SK-N-SH (cell line): ENCODE data around the gene LCNL1. TPM values are rescaled to one million over a fixed set of nuclear protein-coding genes. Genes with fewer than 3 reads are reported as not detected.

ENCODE experiments used
- CTCF ChIA-PET: fragments of 300-600, 350-600 bp; formaldehyde crosslinking; extraction: SDS; loops from one replicate; lab custom pipeline; 2021; lab: Yijun Ruan, JAX
- POLR2A ChIA-PET: fragments of 350-600 bp; sonication (Branson Sonifier 250); formaldehyde crosslinking; extraction: SDS; loops from one replicate; lab custom pipeline; 2020; ENCODE audit warnings: antibody characterized with exemption, inconsistent platforms; lab: Yijun Ruan, JAX
- DNase-seq: peaks from one replicate; pipeline ENCODE4 v3.0.0; 2012
- H2AFZ ChIP-seq: fragments of 200-600 bp; sonication (generic); 2 replicates; pipeline ENCODE4 v1.8.1; 2016; ENCODE audit warnings: antibody characterized with exemption, mild to moderate bottlenecking, low read depth
- H3F3A ChIP-seq: fragments of 200-600 bp; sonication (generic); replicated peaks from 2 replicates; pipeline ENCODE3; 2016; ENCODE audit warnings: antibody characterized with exemption, mild to moderate bottlenecking; ENCODE audit not compliant: insufficient read depth
- H3K27ac ChIP-seq, 2 experiments: fragments of 200-500 bp in 1 of 2; fragments of 200-600 bp in 1 of 2; sonication (Bioruptor generic) in 1 of 2; sonication (generic), shearing (Covaris generic) in 1 of 2; 2 replicates each; pipeline versions ENCODE4 v1.5.1 to v1.6.1; 2014 to 2016; ENCODE audit warnings: low read depth in 2 of 2, inconsistent platforms in 1 of 2, low read length in 1 of 2, mild to moderate bottlenecking in 1 of 2, mixed read lengths in 1 of 2
- H3K27me3 ChIP-seq: fragments of 200-600 bp; sonication (generic), shearing (Covaris generic); 2 replicates; pipeline ENCODE4 v1.6.1; 2016; ENCODE audit warnings: mixed run types; ENCODE audit not compliant: insufficient read depth
- H3K36me3 ChIP-seq, 2 experiments: fragments of 200-500 bp in 1 of 2; fragments of 200-600 bp in 1 of 2; sonication (Bioruptor generic) in 1 of 2; sonication (generic) in 1 of 2; replicated peaks in 1 of 2; 2 replicates each; pipeline versions ENCODE3 to v1.5.1; 2014 to 2016; ENCODE audit warnings: low read length in 1 of 2, mild to moderate bottlenecking in 1 of 2; ENCODE audit not compliant: insufficient read depth in 2 of 2, control insufficient read depth in 1 of 2
- H3K4me1 ChIP-seq, 2 experiments: fragments of 200-500 bp in 1 of 2; fragments of 200-600 bp in 1 of 2; sonication (Bioruptor generic) in 1 of 2; sonication (generic), shearing (Covaris generic) in 1 of 2; 2 replicates each; pipeline versions ENCODE4 v1.5.1 to v1.6.1; 2014 to 2016; ENCODE audit warnings: low read depth in 1 of 2, low read length in 1 of 2, mixed run types in 1 of 2; ENCODE audit not compliant: insufficient read depth in 2 of 2, control insufficient read depth in 1 of 2
- H3K4me2 ChIP-seq: fragments of 200-600 bp; sonication (generic), shearing (Covaris generic); 2 replicates; pipeline ENCODE4 v1.6.1; 2017; ENCODE audit warnings: mixed run types
- H3K4me3 ChIP-seq, 2 experiments: fragments of 200-500 bp in 1 of 2; fragments of 200-600 bp in 1 of 2; sonication (Bioruptor generic) in 1 of 2; sonication (generic), shearing (Covaris generic) in 1 of 2; 2 replicates each; pipeline versions ENCODE4 v1.5.1 to v1.8.1; 2014 to 2016; ENCODE audit warnings: low read depth in 2 of 2, inconsistent platforms in 1 of 2, low read length in 1 of 2, mild to moderate bottlenecking in 1 of 2, mixed read lengths in 1 of 2, moderate library complexity in 1 of 2
- H3K79me2 ChIP-seq: fragments of 200-600 bp; sonication (generic); 2 replicates; pipeline ENCODE4 v1.8.1; 2017; ENCODE audit warnings: mild to moderate bottlenecking; ENCODE audit not compliant: insufficient read depth
- H3K9ac ChIP-seq: fragments of 200-600 bp; sonication (generic); 2 replicates; pipeline ENCODE4 v1.6.1; 2017; ENCODE audit warnings: mixed run types
- H3K9me2 ChIP-seq: fragments of 200-600 bp; sonication (generic); 2 replicates; pipeline ENCODE4 v1.6.1; 2017; ENCODE audit warnings: mixed run types
- H3K9me3 ChIP-seq: fragments of 200-600 bp; sonication (generic); 2 replicates; pipeline ENCODE4 v1.6.1; 2017; ENCODE audit warnings: mixed run types, mild to moderate bottlenecking, moderate library complexity
- H4K20me1 ChIP-seq: fragments of 200-600 bp; sonication (generic); 2 replicates; pipeline ENCODE4 v1.6.1; 2017; ENCODE audit warnings: mild to moderate bottlenecking, mixed run types; ENCODE audit not compliant: insufficient read depth
- ELF1 ChIP-seq: IDR thresholded peaks from 2 replicates; pipeline ENCODE4 v1.4.0; 2012
- EP300 ChIP-seq, 2 experiments: IDR thresholded peaks; 2 replicates each; pipeline versions ENCODE4 v1.4.0 to v1.6.1; 2012; ENCODE audit warnings: borderline replicate concordance in 1 of 2, low read depth in 1 of 2, low read length in 1 of 2
- EZH2phosphoT487 ChIP-seq: fragments of 200-600 bp; sonication (generic); IDR thresholded peaks from 2 replicates; pipeline ENCODE4 v1.6.1; 2017; ENCODE audit warnings: low read depth, mixed run types, mild to moderate bottlenecking, antibody characterized with exemption, moderate library complexity, borderline replicate concordance
- FOXM1 ChIP-seq: IDR thresholded peaks from 2 replicates; pipeline ENCODE4 v1.4.0; 2012; ENCODE audit warnings: low read depth, mild to moderate bottlenecking
- GATA2 ChIP-seq: sonication (generic); formaldehyde crosslinking; IDR thresholded peaks from 2 replicates; pipeline ENCODE4 v1.5.0; 2020; ENCODE audit warnings: mild to moderate bottlenecking, missing genetic modification reagents
- IRF3 ChIP-seq: fragments of 150-350 bp; IDR thresholded peaks from 2 replicates; pipeline ENCODE4 v1.6.1; 2016; ENCODE audit warnings: mild to moderate bottlenecking, low read depth, low read length
- MAX ChIP-seq: IDR thresholded peaks from 2 replicates; pipeline ENCODE4 v1.4.0; 2012; ENCODE audit warnings: low read depth
- MEF2A ChIP-seq: IDR thresholded peaks from 2 replicates; pipeline ENCODE4 v1.4.0; 2012; ENCODE audit warnings: low read depth, borderline replicate concordance
- POLR2AphosphoS5 ChIP-seq: IDR thresholded peaks from 2 replicates; pipeline ENCODE4 v1.6.1; 2012; ENCODE audit warnings: low read depth, low read length
- RAD21 ChIP-seq: IDR thresholded peaks from 2 replicates; pipeline ENCODE4 v1.6.1; 2012; ENCODE audit warnings: mild to moderate bottlenecking, low read length
- RCOR1 ChIP-seq: fragments of 150-350 bp; IDR thresholded peaks from 2 replicates; pipeline ENCODE4 v1.6.1; 2017; ENCODE audit warnings: antibody characterized with exemption, low read length
- RFX5 ChIP-seq: IDR thresholded peaks from 2 replicates; pipeline ENCODE4 v1.6.1; 2012; ENCODE audit warnings: mild to moderate bottlenecking, improper control_type of control experiment, low read length
- RXRA ChIP-seq: IDR thresholded peaks from 2 replicates; pipeline ENCODE4 v1.4.0; 2012; ENCODE audit warnings: low read depth, mild to moderate bottlenecking, borderline replicate concordance
- SMC3 ChIP-seq: IDR thresholded peaks from 2 replicates; pipeline ENCODE4 v1.6.1; 2012; ENCODE audit warnings: low read depth, low read length, improper control_type of control experiment
- TCF12 ChIP-seq: IDR thresholded peaks from 2 replicates; pipeline ENCODE4 v1.4.0; 2012
- TEAD4 ChIP-seq: IDR thresholded peaks from 2 replicates; pipeline ENCODE4 v1.4.0; 2012; ENCODE audit warnings: mild to moderate bottlenecking, borderline replicate concordance; ENCODE audit not compliant: insufficient read depth
- USF2 ChIP-seq: fragments of 150-350 bp; IDR thresholded peaks from 2 replicates; pipeline ENCODE4 v1.6.1; 2017; ENCODE audit warnings: antibody characterized with exemption, low read length, low read depth, borderline replicate concordance
- YY1 ChIP-seq: IDR thresholded peaks from 2 replicates; pipeline ENCODE4 v1.4.0; 2012; ENCODE audit warnings: low read depth, mild to moderate bottlenecking
- ZBTB33 ChIP-seq: IDR thresholded peaks from 2 replicates; pipeline ENCODE4 v1.4.0; 2012; ENCODE audit warnings: low read depth, borderline replicate concordance
- WGBS: methylation state at CpG from one replicate; pipeline ENCODE4 v1.1.6; 2017; ENCODE audit warnings: low lambda C conversion rate; 5-methylcytosine and 5-hydroxymethylcytosine counted together
- polyA plus RNA-seq, 3 experiments: library from polyadenylated mRNA; depleted of rRNA; stranded (reverse); fragments of >200 nt; gene quantifications; 2 replicates each; pipeline ENCODE4 v1.2.3, GENCODE V29; 2012
- TF ChIP-seq, protein P1 (sequence below): IDR thresholded peaks from 2 replicates; pipeline ENCODE4; 2012

Gene LCNL1
- polyA plus RNA-seq, 1 of the 3 experiments (the other 2 are of a cell fraction), result not detected

DNA sequence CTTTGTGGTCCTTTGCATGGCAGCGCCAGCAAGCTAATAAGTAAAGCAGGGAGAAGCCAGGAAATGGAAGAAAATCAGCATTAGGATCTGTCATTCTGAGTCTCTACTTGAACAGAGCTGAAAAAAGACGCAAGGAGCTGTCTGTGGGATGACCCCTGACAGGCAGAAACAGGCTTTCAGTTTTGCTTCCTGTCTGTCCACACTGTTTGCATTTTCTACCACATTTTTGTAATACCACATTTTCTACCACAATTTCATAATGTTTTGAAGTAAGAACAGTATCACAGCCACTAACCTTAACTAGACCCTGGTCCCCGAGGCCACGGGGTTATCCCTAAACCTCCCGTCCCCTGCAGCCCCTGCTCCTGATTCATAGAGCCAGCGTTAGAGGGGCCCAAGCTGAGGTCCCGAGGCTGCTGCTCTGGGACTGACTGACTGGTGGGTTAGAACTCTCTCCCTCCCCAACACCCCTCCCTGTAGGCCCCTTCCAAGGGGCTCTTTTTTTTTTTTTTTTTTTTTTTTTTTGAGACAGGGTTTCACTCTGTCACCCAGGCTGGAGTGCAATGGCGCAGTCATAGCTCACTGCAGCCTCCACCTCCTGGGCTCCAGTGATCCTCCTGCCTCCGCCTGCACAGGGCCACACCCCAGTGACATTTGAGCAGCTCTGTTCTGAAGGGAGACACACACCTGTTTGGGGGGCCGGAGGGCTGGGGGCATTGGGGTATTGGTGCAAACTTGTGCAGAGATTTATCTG is 17.6 kb downstream of the LCNL1 start:
- Histone ChIP-seq H3K27ac (no peak overlapping the region), H3K27me3 (no peaks in the 10 kb centered on the region), H2AFZ (0 out of 2 replicates have a peak overlapping the region, but pooled peaks have one; percentile 51), H3K4me3 (no peak overlapping the region), H3F3A (no peaks in the 10 kb centered on the region), H3K9ac (no peak overlapping the region), H3K9me2 (no peaks in the 10 kb centered on the region), H4K20me1 (no peaks in the 10 kb centered on the region), H3K9me3 (no peaks in the 10 kb centered on the region), H3K4me1 (peaks cover 9 to 13% of the 10 kb centered on the region in 2 experiments; a peak in 3 of 4 replicates), H3K36me3 (no peaks in the 10 kb centered on the region), H3K79me2 (no peaks in the 10 kb centered on the region), H3K4me2 (no peak overlapping the region)
- ChIA-PET POLR2A (no interaction called here), CTCF (interaction anchor here (0.6 to 2.7 kb wide), 5 partner anchors 26 to 68 kb away, joined by 3 to 11 read pairs (median 7); no protein-coding TSS in a partner anchor)
- TF ChIP-seq IRF3, result no peak
- no peak for TF ChIP-seq ELF1
- TF ChIP-seq, protein P1, sequence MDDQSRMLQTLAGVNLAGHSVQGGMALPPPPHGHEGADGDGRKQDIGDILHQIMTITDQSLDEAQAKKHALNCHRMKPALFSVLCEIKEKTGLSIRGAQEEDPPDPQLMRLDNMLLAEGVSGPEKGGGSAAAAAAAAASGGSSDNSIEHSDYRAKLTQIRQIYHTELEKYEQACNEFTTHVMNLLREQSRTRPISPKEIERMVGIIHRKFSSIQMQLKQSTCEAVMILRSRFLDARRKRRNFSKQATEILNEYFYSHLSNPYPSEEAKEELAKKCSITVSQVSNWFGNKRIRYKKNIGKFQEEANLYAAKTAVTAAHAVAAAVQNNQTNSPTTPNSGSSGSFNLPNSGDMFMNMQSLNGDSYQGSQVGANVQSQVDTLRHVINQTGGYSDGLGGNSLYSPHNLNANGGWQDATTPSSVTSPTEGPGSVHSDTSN, result no peak
- TF ChIP-seq TEAD4, result no peak
- no peak for TF ChIP-seq ZBTB33
- TF ChIP-seq USF2, result no peak
- TF ChIP-seq FOXM1, result no peak
- no peak for TF ChIP-seq EZH2phosphoT487
- no peak for TF ChIP-seq MAX
- TF ChIP-seq POLR2AphosphoS5, result no peak
- no peak for TF ChIP-seq YY1
- TF ChIP-seq SMC3, result no peak
- no peak for TF ChIP-seq TCF12
- TF ChIP-seq GATA2, result no peak
- TF ChIP-seq RCOR1, result no peak
- no peak for TF ChIP-seq MEF2A
- no peak for TF ChIP-seq RAD21
- TF ChIP-seq RFX5, result no peak
- no peak for TF ChIP-seq EP300 (IDR thresholded peaks at IDR 0.05; ENCODE audit: borderline replicate concordance in 1 of 2, low read depth in 1 of 2, low read length in 1 of 2)
- no peak for TF ChIP-seq RXRA
- no peak for DNase-seq
- WGBS, result 86% methylated on average over 9 of the region's 10 CpGs
